Superior temporal gyrus (tissue), 1 donor: ENCODE measurements around the gene DCDC2C.

ENCODE experiments used
- DNase-seq: peaks from one replicate; pipeline ENCODE4 v3.0.0-alpha.2; 2016; ENCODE audit errors: extremely low spot score

The DCDC2C gene

DNA sequence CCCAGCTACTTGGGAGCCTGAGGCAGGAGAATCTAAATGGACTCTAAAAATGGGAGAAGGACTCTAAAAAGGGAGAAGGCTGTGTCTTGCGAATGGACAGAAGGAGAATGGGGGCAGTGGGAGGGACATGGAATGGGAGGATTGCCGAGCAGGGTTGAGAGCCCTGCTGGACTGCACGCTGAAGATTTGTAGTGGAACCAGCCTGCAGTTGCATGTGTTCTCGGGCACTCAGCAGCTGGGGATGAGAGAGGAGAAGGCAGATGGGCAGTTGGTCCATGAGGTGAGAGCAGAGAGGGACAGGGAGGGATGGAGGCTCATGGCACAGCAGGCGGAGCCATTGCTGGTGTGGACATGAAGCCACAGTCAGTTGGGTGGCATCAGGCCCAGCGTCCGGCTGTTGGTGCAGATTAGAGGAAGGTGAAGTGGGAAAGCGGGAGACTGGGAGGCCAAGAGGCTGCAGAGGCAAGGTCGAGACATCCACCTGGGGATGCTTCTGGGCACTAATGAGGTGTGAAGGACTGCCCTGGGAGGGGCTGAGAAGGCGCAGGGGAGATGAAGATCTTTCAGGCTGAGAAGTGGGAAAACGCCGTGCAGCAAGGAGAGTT is 40.7 kb downstream of the DCDC2C start:
- DNase-seq: no peak

DNA sequence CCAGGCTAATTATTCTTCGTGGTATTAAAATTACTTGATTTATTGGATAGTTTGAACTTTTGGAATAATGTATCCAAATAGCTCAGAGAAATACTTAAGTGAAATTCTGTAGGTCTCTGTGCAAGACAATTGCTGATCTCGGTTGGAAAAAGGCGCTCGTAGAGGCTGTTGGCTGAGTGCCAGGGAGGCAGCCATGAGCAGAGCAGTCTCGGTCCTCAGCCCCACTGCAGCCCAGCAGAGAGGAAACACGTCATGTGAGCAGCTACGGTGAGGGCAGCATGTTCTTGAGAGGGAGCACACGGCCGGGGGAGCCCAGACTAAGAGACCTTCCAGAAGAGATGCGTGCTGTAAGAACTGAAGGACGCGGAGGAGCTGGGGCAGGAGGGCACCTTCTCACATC is 42.5 kb downstream of the DCDC2C start:
- DNase-seq: no peak

- DNase-seq: no peak
Observed at GRCh38 chr2:3747032-3747654, 43.8 kb downstream of the DCDC2C start.

DNA sequence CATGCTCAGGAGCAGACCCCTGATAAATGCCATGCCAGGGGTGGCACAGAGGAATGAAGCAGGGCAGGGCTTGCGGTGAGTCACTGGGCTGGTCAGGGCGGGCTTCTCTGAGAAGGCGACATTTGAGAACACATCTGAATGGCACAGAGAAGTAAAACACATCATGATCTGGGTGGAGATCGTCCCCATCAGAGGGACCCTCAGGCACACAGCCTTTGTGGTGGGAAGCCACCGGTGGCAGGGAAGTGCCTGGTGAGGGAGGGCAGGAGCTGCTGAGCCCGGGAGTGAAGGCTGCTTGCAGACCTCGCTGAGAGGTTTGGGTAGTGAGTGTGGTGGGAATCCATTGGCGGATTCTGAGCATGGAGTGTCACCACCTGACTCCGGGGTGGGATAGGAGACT is 44.5 kb downstream of the DCDC2C start:
- DNase-seq: no peak

GRCh38 chr2:3749201-3749600 is 45.8 kb downstream of the DCDC2C start:
- DNase-seq: no peak

DNA sequence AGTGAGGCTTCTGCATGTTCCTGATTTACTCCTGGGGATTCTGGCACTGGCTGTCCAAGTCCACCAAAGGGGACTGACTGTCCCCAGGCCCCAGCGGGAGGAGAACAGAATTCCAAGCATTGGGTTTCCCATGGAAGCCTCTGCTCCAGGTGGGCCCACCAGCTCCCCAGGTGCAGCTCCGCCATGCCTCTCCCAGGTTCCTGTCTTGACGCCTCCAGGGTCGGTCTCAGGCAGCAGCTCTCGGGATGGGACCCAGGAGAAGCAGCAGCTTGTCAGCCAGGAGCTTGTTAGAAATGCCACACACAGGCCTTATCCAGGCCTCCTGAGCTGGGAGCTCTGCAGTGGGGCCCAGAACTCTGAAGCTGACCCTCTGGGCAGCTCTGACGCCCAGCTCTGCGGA is 47.9 kb downstream of the DCDC2C start:
- no peak for DNase-seq

DNA sequence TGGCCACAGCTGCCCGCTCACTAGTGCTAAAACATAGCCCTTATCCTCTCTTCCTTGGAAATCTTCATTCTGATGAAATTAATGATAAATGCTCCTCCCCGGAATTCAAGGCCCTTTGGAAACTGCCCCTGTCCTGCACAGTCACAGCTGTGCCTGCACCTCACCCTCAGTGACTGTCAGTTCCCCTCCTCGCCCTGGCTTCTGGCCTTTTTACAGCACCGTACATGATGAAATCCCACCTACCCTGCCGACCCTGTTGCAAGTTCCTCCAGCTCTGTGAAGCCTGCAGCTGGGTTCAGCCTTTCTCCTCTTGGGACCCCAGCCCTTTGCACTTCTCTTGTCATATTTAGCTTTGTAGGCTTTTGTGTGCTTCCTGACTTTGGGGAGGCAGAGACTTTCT is 48.4 kb downstream of the DCDC2C start:
- DNase-seq: no peak

DNA sequence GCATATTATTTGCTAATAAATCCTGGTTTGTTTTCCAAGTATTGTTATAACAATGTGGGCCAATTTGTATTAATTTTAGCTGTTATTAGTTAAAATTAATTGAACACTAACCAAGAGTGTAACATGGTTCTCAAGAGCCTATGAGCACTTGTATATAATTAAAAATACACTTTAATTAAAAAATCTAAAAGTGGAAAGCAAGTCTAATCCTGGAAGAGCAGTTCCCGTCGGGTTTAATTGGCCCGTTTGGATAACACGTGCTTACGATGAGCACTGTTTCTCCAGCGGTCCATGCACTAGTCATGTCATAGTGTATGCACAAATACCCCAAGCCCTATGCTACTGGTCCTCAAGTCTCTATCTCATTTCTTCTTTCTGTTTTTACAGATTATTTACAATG is 49.0 kb downstream of the DCDC2C start:
- no peak for DNase-seq

DNA sequence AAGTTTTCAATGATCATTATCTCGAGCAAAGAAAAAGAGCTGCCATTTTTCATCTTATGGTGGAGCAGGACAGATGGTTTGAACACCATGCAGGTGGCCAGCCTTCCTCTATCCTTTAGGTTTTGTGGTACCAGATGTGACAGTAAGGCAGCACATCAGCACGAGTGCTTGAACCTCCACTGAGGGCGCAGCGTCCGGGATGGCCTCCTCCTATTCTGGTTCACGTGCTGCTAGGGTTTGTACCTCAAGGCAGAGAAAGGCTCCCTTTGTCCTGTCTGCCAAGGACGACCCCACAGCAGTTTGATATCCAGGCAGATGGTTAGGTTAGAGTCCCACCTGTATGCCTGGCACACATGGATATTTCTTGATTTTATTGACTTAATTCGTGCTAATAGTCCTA is 50.2 kb downstream of the DCDC2C start:
- DNase-seq: no peak

DNA sequence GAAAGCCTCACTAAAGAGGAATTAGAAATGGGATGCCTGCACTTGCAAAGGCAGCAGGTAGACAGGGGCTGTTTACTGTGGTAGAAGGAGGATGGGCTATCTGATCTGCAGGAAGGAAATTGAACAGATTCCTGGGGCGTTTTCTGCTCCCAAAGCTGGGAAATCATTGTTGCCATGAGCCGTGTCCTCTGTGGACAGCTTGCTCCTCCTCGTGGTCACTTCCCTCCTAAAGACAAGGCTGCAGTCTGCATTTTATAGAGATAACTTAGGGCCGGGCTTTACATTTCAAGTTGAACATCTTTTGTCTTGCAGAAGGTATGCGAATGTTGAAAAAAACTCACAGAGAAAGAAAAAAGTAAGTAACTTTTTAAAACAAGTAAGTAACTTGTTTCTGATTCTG is 50.9 kb downstream of the DCDC2C start:
- DNase-seq: no peak

DNA sequence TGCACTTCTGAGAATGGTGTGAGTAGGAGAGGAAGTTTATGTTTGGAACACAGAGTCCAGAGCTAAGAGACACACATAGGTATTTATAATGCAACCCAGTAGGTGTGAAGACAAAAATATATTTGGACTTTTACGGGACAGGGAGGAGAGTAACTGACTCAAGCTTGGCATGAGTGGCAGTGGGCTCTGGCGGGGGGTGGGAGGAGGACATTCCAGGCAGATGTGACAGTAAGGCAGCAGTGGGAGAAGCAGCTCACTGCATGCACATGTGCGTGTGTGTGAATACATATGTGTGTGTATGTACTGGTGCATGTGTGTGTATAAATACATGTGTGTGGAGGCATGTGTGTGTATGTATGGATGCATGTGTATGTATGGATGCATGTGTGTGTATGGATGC is 51.4 kb downstream of the DCDC2C start:
- peak; percentile 34 for DNase-seq

- no peak for DNase-seq
Observed at GRCh38 chr2:3755277-3755676, 51.9 kb downstream of the DCDC2C start.

- no peak for DNase-seq
Observed at GRCh38 chr2:3756306-3756705, 52.9 kb downstream of the DCDC2C start.

DNA sequence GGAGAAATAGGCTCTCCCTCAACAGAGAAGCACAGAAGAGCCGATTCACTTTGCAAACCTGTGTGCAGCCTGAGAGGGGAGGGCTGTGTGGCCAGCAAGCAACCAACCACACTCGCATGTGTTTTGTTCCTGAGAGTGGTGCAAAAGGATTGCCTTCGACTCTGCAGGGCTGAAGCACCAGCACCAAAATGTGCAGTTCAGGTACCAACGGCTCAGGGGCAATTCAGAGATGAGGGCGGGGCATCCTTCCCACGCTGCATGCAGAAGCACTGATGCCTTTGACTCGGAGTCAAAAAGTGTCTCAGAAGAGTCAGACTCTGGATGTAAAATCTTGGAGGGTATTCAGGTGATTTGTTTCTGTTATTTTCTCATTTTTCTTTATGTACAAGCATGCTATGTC is 55.5 kb downstream of the DCDC2C start:
- no peak for DNase-seq

DNA sequence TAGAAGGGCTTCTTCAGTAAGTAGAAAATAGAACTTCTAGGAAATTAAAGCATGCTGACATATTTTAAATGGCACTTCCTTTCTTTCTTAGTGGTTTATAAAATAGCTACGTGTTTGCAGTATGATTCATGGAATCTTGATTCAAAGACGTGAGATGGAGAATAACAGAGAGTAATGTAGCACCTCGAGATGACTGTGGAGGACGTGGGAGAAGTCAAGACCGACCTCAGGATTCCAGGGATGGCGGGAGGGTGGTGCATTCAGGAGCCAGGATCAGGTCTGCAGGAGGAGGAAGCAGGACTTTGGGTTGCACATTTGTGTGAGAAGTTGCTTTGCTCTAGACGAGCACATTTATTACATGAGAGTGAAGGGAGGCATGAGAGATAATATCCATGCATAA is 56.0 kb downstream of the DCDC2C start:
- DNase-seq: no peak

- no peak for DNase-seq
Observed at GRCh38 chr2:3759761-3760160, 56.4 kb downstream of the DCDC2C start.

GRCh38 chr2:3761272-3761671 is 57.9 kb downstream of the DCDC2C start:
- no peak for DNase-seq

DNA sequence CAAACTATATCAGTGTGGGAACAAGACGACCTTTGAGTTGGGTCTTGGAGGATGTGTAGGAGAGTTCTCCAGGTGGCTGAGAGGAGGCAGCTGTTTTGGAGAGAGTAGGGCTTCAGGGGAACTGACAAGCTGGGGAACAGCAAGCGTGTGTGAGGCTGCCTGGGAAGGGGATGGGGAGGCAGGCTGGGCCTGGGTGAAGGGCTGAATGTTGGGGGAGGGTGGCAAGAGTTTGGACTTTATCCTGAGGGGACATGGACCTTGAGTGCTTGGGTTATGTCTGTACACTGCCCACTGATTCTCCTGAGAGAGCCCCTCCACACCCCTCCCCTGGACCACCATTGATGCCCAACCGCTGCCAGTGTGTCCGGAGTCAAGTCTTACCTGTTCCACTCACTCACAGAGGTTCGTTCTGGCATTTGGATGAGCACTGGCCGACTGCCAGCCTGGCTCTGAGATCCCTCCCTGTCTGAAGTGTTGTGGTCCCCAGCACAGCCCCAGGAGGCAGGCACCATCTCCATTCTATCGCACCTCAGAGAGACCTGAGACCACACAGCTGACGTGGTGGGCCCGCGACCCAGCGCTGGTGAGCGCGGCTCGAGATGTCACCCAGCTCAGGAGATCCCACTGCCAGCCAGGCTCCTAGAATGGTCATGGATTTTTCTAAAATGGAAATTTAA is 59.5 kb downstream of the DCDC2C start:
- DNase-seq: no peak

DNA sequence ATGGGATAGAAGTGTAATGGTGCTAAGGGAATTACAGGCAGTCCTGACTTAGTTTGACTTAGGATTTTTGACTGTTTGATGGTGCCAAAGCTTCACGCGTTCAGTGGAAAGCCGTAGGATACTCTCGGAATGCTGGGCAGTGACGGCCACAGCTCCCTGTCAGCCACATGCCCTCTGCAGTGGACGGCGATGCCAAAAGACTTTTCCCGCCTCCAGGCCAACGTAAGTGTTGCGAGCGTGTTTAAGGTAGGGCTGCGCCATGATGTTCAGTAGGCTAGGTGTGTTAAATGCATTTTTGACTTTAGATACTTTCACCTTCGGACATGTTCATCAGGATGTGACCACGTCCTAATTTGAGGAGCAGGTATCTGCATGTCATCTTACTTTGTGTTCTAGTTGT is 63.4 kb downstream of the DCDC2C start:
- no peak for DNase-seq

DNA sequence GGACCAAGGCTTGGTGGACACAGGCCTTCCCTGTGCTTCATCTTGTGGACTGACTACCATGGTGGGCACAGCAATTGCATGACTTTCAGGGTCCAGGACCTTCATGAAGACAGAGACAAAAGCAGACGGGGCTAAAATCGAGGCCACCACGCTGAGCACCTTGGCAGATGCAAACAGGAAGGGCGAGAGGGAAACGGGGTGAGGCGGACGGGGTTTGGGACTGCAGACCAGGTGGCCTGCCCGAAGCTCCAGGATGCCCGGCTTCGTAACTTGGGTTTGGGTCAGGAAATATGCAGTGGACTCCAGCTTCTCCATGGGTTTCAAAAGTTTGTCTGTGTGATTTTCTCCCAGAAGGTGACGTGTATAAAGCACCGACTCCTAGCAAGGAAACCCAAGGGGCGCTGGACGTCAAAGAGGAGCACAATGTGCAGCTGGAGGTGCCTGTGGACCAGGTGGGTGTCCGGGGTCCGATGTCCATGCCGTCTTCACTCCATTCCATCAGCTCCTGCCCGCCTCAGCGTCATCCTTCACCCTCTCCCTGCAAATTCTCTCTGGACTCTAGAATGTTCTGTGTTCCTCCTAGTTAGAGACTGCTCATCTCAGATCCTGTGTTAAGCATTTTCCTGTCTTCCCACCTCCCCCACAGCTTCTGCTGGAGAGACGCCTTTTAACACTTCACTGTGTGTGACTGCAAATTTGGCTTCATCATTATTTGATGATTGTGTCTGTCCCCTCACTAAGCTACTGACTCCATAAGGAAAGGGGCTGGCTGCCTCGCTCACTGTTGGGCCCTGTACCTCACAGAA is 65.8 kb downstream of the DCDC2C start:
- DNase-seq: no peak

GRCh38 chr2:3769766-3770165 is 66.4 kb downstream of the DCDC2C start:
- no peak for DNase-seq

DNA sequence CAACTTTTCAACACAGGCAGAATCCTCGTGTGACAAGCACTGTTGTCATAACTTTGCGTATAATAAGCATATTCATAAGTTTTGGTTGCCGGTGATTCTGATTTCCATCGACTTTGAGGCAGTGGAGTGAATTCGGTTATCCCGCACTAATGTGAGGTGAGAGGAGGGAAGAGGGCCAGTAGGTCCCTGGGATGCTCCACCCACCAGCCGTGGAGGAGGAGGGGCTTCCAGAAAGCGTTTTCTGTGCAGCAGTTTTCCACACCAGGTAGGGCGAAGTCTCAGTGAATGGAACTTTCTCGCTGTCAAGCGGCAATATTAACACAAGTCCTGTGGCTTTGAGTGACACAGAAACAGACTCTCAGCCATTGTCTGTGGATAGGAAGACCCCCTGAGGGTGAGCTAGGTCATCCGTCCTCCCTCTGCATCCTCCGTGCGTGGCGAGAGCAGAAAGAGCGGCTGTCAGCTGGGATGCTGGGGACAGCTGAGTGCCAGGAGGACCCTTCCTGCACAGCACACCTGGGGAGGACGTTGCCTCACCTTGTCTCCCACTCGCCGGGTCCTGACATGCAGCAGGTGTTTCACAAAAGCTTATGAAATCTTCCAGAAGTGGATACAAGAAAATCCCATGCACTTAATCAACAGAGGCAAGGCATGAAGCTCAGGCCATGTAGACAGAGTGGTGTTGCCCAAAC is 67.5 kb downstream of the DCDC2C start:
- no peak for DNase-seq
